Measurements from ENCODE around the gene CCDC178.

The CCDC178 gene

DNA sequence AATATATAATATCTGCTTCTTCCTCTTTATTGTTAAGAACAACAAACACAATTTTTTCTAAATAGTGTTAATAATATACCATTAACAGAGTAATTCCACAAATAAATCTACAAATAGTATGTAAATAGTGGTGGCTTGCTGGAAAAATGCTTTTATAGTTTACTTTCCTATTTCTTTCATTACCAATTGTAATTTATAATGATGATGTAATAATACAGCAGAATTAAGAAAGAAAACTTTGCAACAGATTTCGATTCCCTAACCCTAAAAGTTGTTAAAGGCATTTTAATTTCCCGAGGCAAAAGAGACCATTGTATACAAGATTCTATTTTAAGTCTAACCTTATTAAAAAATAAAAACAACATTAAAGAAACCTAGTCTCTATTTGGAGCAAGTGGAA is 307.9 kb downstream of the CCDC178 start:
- DNase-seq (ENCODE audit: low spot score) = no peak
- in situ Hi-C loops (cut with MboI; ENCODE audit: low pct_unique_long_range_greater_than_20kb, low sequenced_read_pairs, unreplicated experiment) = no loop called here
- no peak for TF ChIP-seq CTCF (IDR thresholded peaks at IDR 0.05; ENCODE audit: extremely low read depth, insufficient read depth, missing control alignments)

GRCh38 chr18:33128581-33128980 is 311.9 kb downstream of the CCDC178 start:
- in situ Hi-C loops (cut with MboI; ENCODE audit: low pct_unique_long_range_greater_than_20kb, low sequenced_read_pairs, unreplicated experiment) = no loop called here
- no peak for TF ChIP-seq CTCF (IDR thresholded peaks at IDR 0.05; ENCODE audit: extremely low read depth, insufficient read depth, missing control alignments)
- no peak for DNase-seq (ENCODE audit: low spot score)

DNA sequence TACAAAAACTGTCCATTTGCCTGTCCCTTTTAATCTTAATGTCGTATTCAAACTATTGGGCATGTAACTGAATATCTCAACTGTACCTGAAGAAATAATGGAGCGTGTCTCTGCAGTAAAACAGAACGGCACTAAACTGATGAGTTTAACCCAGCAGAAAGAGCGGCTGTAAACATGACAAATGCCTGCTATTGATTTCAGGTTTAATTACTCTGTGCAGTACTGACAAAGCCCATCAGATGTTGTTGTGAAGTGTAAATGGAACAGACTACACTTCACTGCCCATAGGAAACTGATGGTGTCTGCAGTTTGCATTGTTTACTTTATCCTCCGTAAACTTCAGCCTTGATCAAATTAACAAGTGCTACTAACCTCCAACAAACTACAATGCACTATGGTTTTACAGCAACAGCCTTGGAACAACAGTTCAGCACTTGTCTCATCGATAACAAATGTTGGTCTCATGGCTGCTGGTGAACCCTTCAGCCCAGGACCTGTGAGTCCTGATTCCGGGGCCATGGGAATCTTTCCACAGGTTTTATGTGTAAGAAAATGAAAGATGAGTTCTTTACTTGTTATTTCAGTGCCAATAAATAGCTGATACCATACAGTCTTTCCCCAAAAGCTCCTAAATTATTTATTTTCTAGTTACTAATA is 316.5 kb downstream of the CCDC178 start:
- no peak for TF ChIP-seq CTCF (IDR thresholded peaks at IDR 0.05; ENCODE audit: extremely low read depth, insufficient read depth, missing control alignments)
- no peak for DNase-seq (ENCODE audit: low spot score)
- in situ Hi-C loops (cut with MboI; ENCODE audit: low pct_unique_long_range_greater_than_20kb, low sequenced_read_pairs, unreplicated experiment) = no loop called here

- no peak for DNase-seq (ENCODE audit: low spot score)
- in situ Hi-C loops (cut with MboI; ENCODE audit: low pct_unique_long_range_greater_than_20kb, low sequenced_read_pairs, unreplicated experiment) = no loop called here
- TF ChIP-seq CTCF (IDR thresholded peaks at IDR 0.05; ENCODE audit: extremely low read depth, insufficient read depth, missing control alignments) = no peak
Measured at GRCh38 chr18:33116376-33116775, 324.1 kb downstream of the CCDC178 start.

DNA sequence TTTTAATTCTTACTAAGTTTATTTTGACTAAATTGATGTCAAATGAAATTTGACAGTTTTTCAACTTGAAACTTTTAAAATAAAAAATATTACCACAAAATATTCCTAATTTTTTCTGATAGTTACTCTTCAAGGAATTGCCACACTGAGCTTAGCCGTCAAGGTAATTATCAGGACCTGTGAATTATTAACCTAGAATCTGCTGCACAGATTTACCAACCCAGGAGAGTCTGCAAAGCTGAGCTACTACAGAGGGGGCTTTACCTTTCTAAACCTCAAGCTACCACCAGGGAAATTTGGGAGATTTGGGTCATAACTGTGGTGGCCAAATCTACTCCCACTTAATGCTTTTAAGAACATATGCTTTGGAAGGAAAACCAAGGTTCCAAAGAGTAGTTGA is 324.6 kb downstream of the CCDC178 start:
- no peak for DNase-seq (ENCODE audit: low spot score)
- in situ Hi-C loops (cut with MboI; ENCODE audit: low pct_unique_long_range_greater_than_20kb, low sequenced_read_pairs, unreplicated experiment) = no loop called here
- no peak for TF ChIP-seq CTCF (IDR thresholded peaks at IDR 0.05; ENCODE audit: extremely low read depth, insufficient read depth, missing control alignments)

DNA sequence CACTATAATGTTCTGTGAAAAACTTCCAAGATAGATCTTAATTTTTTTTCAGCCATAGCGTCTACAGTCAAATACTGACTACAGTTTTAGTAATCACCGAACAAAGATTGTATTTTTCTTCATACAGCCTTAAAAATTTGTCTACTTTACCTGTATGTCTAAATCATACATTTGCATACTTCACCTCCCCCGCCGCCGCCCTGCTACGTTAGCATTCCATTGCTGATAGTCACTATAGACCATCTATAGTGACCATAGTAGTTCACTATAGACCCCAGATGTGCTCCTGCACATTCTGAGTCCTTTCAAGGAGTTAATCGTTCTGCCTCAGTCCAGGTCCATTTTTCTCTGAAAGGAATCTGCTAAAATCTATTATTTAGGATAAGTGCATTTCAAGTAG is 325.0 kb downstream of the CCDC178 start:
- in situ Hi-C loops (cut with MboI; ENCODE audit: low pct_unique_long_range_greater_than_20kb, low sequenced_read_pairs, unreplicated experiment) = no loop called here
- DNase-seq (ENCODE audit: low spot score) = no peak
- no peak for TF ChIP-seq CTCF (IDR thresholded peaks at IDR 0.05; ENCODE audit: extremely low read depth, insufficient read depth, missing control alignments)

Measured in GM13977 (cell line).